A549 (cell line): ENCODE data around the gene EPYC. TPM values are rescaled to one million over a fixed set of nuclear protein-coding genes. Genes with fewer than 3 reads are reported as not detected.

Source experiments
- ATAC-seq, 2 experiments: fragments of 200-7000 bp in 1 of 2; fragments of >200 bp in 1 of 2; cut with Nextera tagmentation in 1 of 2; cut with Tn5 transposase in 1 of 2; 3 replicates each; pipeline versions ENCODE4 v1.8.0 to v1.9.1; 2018 to 2020; ENCODE audit warnings: mild to moderate bottlenecking in 1 of 2, moderate library complexity in 1 of 2
- CTCF ChIA-PET: fragments of 300-600 bp; sonication (Branson Sonifier 250); formaldehyde crosslinking; extraction: SDS; loops from one replicate; lab custom pipeline; 2021; ENCODE audit warnings: antibody characterized with exemption, inconsistent platforms; lab: Yijun Ruan, JAX
- POLR2A ChIA-PET: fragments of 350-600 bp; formaldehyde crosslinking; extraction: SDS; loops from one replicate; lab custom pipeline; 2021; ENCODE audit warnings: antibody characterized with exemption, inconsistent platforms; lab: Yijun Ruan, JAX
- DNase-seq, 2 experiments: peaks; one replicate each; pipeline versions ENCODE4 v3.0.0 to v3.0.0-alpha.2; 2011 to 2016; ENCODE audit warnings: low read depth in 1 of 2, low spot score in 1 of 2
- FAIRE-seq: peaks from 2 replicates; lab custom pipeline; 2011; peaks lifted over from hg19 to GRCh38; lab: Jason Lieb, UNC
- H3K27ac ChIP-seq, 2 experiments: fragments of >200 bp; sonication (Bioruptor Twin); formaldehyde crosslinking; 3 replicates each; pipeline ENCODE4 v1.5.1; 2016 to 2017
- H3K4me1 ChIP-seq: fragments of >200 bp; sonication (Bioruptor Twin); formaldehyde crosslinking; 3 replicates; pipeline ENCODE4 v1.6.1; 2016
- H3K4me2 ChIP-seq: fragments of >200 bp; sonication (Bioruptor Twin); formaldehyde crosslinking; 3 replicates; pipeline ENCODE4 v1.6.1; 2016
- H3K4me3 ChIP-seq: fragments of >200 bp; sonication (Bioruptor Twin); formaldehyde crosslinking; 3 replicates; pipeline ENCODE4 v1.5.1; 2016
- H3K9me3 ChIP-seq: fragments of >200 bp; sonication (Bioruptor Twin); formaldehyde crosslinking; 3 replicates; pipeline ENCODE4 v1.6.1; 2016
- ATOH8 ChIP-seq: fragments of 250-450 bp; sonication (Bioruptor Pico); IDR thresholded peaks from 2 replicates; pipeline ENCODE4 v1.5.0; 2020; ENCODE audit warnings: low read depth, mild to moderate bottlenecking, moderate library complexity
- BCL3 ChIP-seq: fragments of >200 bp; sonication (Bioruptor Twin); formaldehyde crosslinking; IDR thresholded peaks from 3 replicates; pipeline ENCODE4 v1.6.1; 2016
- CBX2 ChIP-seq: fragments of 200-600 bp; sonication (generic); IDR thresholded peaks from 2 replicates; pipeline ENCODE4 v1.6.1; 2016; ENCODE audit warnings: low read depth, mild to moderate bottlenecking, borderline replicate concordance
- E2F6 ChIP-seq: IDR thresholded peaks from 2 replicates; pipeline ENCODE4 v1.6.1; 2012; ENCODE audit warnings: low read depth, borderline replicate concordance
- EHF ChIP-seq: fragments of 250-450 bp; sonication (Bioruptor Pico); IDR thresholded peaks from 2 replicates; pipeline ENCODE4 v1.5.0; 2020; ENCODE audit warnings: mild to moderate bottlenecking
- FOXS1 ChIP-seq: fragments of 250-450 bp; sonication (Bioruptor Pico); IDR thresholded peaks from 2 replicates; pipeline ENCODE4 v1.5.0; 2020; ENCODE audit warnings: mild to moderate bottlenecking, moderate library complexity
- GATA3 ChIP-seq: IDR thresholded peaks from 2 replicates; pipeline ENCODE4 v1.6.1; 2012; ENCODE audit warnings: borderline replicate concordance
- HEYL ChIP-seq: fragments of 250-450 bp; sonication (Bioruptor Pico); IDR thresholded peaks from 2 replicates; pipeline ENCODE4 v1.8.0; 2021; ENCODE audit warnings: mild to moderate bottlenecking, moderate library complexity
- HOXB5 ChIP-seq: fragments of 250-450 bp; sonication (Bioruptor Pico); IDR thresholded peaks from 2 replicates; pipeline ENCODE4 v1.5.0; 2020; ENCODE audit warnings: mild to moderate bottlenecking, moderate library complexity
- MYC ChIP-seq: IDR thresholded peaks from 2 replicates; pipeline ENCODE4 v1.6.1; 2012; ENCODE audit warnings: mild to moderate bottlenecking, inconsistent platforms, low read length, improper control_type of control experiment, borderline replicate concordance
- NFE2L2 ChIP-seq: fragments of 150-350 bp; conservative IDR thresholded peaks from 2 replicates; pipeline ENCODE4 v1.6.1; 2014; ENCODE audit warnings: low read length
- PBX3 ChIP-seq: IDR thresholded peaks from 2 replicates; pipeline ENCODE4 v1.6.1; 2012
- POLR2A ChIP-seq: IDR thresholded peaks from 2 replicates; pipeline ENCODE4 v1.6.1; 2012; ENCODE audit warnings: mild to moderate bottlenecking, low read length
- RAD21 ChIP-seq, 2 experiments: fragments of >200 bp in 1 of 2; sonication (Bioruptor Twin) in 1 of 2; formaldehyde crosslinking in 1 of 2; IDR thresholded peaks in 1 of 2; conservative IDR thresholded peaks in 1 of 2; 2 replicates in 1 of 2; 3 replicates in 1 of 2; pipeline ENCODE4 v1.6.1; 2012 to 2018; ENCODE audit warnings: inconsistent platforms in 1 of 2
- RARB ChIP-seq: fragments of 250-450 bp; sonication (Bioruptor Pico); IDR thresholded peaks from 2 replicates; pipeline ENCODE4 v1.8.0; 2021; ENCODE audit warnings: mild to moderate bottlenecking, moderate library complexity
- REST ChIP-seq: fragments of 200-600 bp; sonication (generic); IDR thresholded peaks from 2 replicates; pipeline ENCODE4 v1.6.1; 2016; ENCODE audit warnings: antibody characterized with exemption, mild to moderate bottlenecking, moderate library complexity
- RFX5 ChIP-seq: fragments of 450-650 bp; IDR thresholded peaks from 2 replicates; pipeline ENCODE4 v1.7.1; 2014; ENCODE audit warnings: antibody characterized with exemption, mild to moderate bottlenecking, moderate library complexity
- SMC3 ChIP-seq: fragments of >200 bp; sonication (Bioruptor Twin); formaldehyde crosslinking; IDR thresholded peaks from 3 replicates; pipeline ENCODE4 v1.6.1; 2018; ENCODE audit warnings: inconsistent platforms
- ZFP36 ChIP-seq: fragments of 450-650 bp; IDR thresholded peaks from 2 replicates; pipeline ENCODE4 v1.6.1; 2014; ENCODE audit warnings: borderline replicate concordance; ENCODE audit not compliant: partially characterized antibody
- polyA minus RNA-seq: library from RNA; depleted of rRNA, polyadenylated mRNA; stranded (reverse); fragments of >200 nt; gene quantifications from 2 replicates; pipeline ENCODE4 v1.2.3, GENCODE V29; 2011; rRNA and poly(A)+ RNA removed
- polyA plus RNA-seq, 4 experiments: library from polyadenylated mRNA; depleted of rRNA in 3 of 4; stranded (reverse); fragments of >200 nt; fragmentation: RNase III in 1 of 4; extraction: RNeasy Plus Mini Kit Qiagen cat#74134 plus additional on column Dnase treatment in 1 of 4; gene quantifications; 2 replicates in 3 of 4; 3 replicates in 1 of 4; pipeline ENCODE4 v1.2.3, GENCODE V29; 2011 to 2017

EPYC gene
- polyA plus RNA-seq (2011; rRNA removed) (not detected in 2 replicates), polyA plus RNA-seq (2017; fragmentation: RNase III; extraction: RNeasy Plus Mini Kit Qiagen cat#74134 plus additional on column Dnase treatment) (not detected in 3 replicates), polyA minus RNA-seq (not detected in 2 replicates)
- not detected in 2 replicates for polyA plus RNA-seq (2012; cell fraction: cytosol; rRNA removed)
- not detected in 2 replicates for polyA plus RNA-seq (2012; cell fraction: nucleus; rRNA removed)

GRCh38 chr12:91004872-91005271 is at the start of gene EPYC:
Gene EPYC, minus strand, starts transcription at chr12:91004972. Its CDS starts 2,407 bp downstream, at chr12:91002565.
- no peak within 1 kb of the TSS for H3K27ac ChIP-seq
- H3K4me3 ChIP-seq, result no peak within 1 kb of the TSS
- H3K4me2 ChIP-seq, result no peak within 1 kb of the TSS
- no peaks in the 10 kb centered on the region for H3K4me1 ChIP-seq
- CTCF ChIA-PET, result no interaction called here
- DNase-seq (no peak), ATAC-seq (no peak), FAIRE-seq (no peak)
- TF ChIP-seq HEYL (CRISPR knock-in tag), result no peak
- TF ChIP-seq FOXS1, result no peak
- TF ChIP-seq POLR2A, result no peak
- no peak for TF ChIP-seq RAD21 (conservative IDR thresholded peaks at IDR 0.05 in 1 of 2, IDR thresholded peaks at IDR 0.05 in 1 of 2)
- no peak for TF ChIP-seq REST
- TF ChIP-seq E2F6, result no peak
- no peak for TF ChIP-seq NFE2L2
- no peak for TF ChIP-seq GATA3
- TF ChIP-seq SMC3, result no peak
- TF ChIP-seq MYC, result no peak
- no peak for TF ChIP-seq CBX2
- no peak for TF ChIP-seq HOXB5
- no peak for TF ChIP-seq RARB (CRISPR knock-in tag)
- TF ChIP-seq BCL3, result no peak
- no peak for TF ChIP-seq EHF (CRISPR knock-in tag)
- no peak for TF ChIP-seq RFX5
- no peak for TF ChIP-seq ATOH8 (CRISPR knock-in tag)
- no peak for TF ChIP-seq PBX3
- TF ChIP-seq ZFP36, result no peak
- POLR2A ChIA-PET, result no interaction called here
- no peaks in the 10 kb centered on the region for H3K9me3 ChIP-seq
